GM12878 (cell line): ENCODE data around the gene NOL4L. TPM values are rescaled to one million over a fixed set of nuclear protein-coding genes. Genes with fewer than 3 reads are reported as not detected.

Experiments used
- ATAC-seq: fragments of 200-7000 bp; cut with Tn5 transposase; 3 replicates; pipeline ENCODE4 v1.9.1; 2020; ENCODE audit warnings: mild to moderate bottlenecking, moderate library complexity
- BruUV-seq: library from RNA; stranded (reverse); fragments of 400-500 nt; replicated peaks from 2 replicates; lab custom pipeline; 2021; lab: Mats Ljungman, UMichigan
- CTCF ChIA-PET: fragments of 300-600 bp; sonication (Branson Sonifier 250); formaldehyde crosslinking; extraction: SDS; loops from one replicate; lab custom pipeline; 2021; ENCODE audit warnings: inconsistent platforms; lab: Yijun Ruan, JAX
- POLR2A ChIA-PET: fragments of 350-600 bp; formaldehyde crosslinking; extraction: SDS; loops from one replicate; lab custom pipeline; 2021; ENCODE audit warnings: inconsistent platforms; lab: Charles Lee
- RAD21 ChIA-PET: fragments of 300-600 bp; sonication (Branson Sonifier 250); formaldehyde crosslinking; loops from one replicate; lab custom pipeline; 2023; ENCODE audit warnings: antibody characterized with exemption; ENCODE audit not compliant: unreplicated experiment; lab: Charles Lee
- SMC1A ChIA-PET: fragments of 300-600 bp; sonication (Branson Sonifier 250); formaldehyde crosslinking; loops from one replicate; lab custom pipeline; 2023; ENCODE audit not compliant: unreplicated experiment, uncharacterized antibody; lab: Charles Lee
- DNase-seq: peaks from one replicate; pipeline ENCODE4 v3.0.0-alpha.2; 2011; ENCODE audit warnings: low read depth, low spot score
- FAIRE-seq: peaks from 3 replicates; lab custom pipeline; 2011; peaks lifted over from hg19 to GRCh38; lab: Jason Lieb, UNC
- H2AFZ ChIP-seq: 2 replicates; pipeline ENCODE4 v1.6.0; 2011; ENCODE audit warnings: low read depth, low read length, control low read depth; ENCODE audit not compliant: control insufficient read depth
- H3K27ac ChIP-seq: 2 replicates; pipeline ENCODE4 v1.5.1; 2011; ENCODE audit warnings: control low read depth; ENCODE audit not compliant: control insufficient read depth, insufficient read depth
- H3K27me3 ChIP-seq, 2 experiments: replicated peaks in 1 of 2; 2 replicates each; pipeline versions ENCODE4 v1.6.0 to v1.6.1; 2011; ENCODE audit warnings: low read length in 1 of 2; ENCODE audit not compliant: control insufficient read depth in 2 of 2, insufficient read depth in 2 of 2
- H3K36me3 ChIP-seq, 2 experiments: 2 replicates each; pipeline ENCODE4 v1.5.1; 2011; ENCODE audit warnings: low read length in 1 of 2; ENCODE audit not compliant: control insufficient read depth in 2 of 2, insufficient read depth in 2 of 2
- H3K4me1 ChIP-seq: 2 replicates; pipeline ENCODE4 v1.6.1; 2011; ENCODE audit warnings: mild to moderate bottlenecking, low read length, moderate library complexity, mixed read lengths; ENCODE audit not compliant: control insufficient read depth, insufficient read depth
- H3K4me2 ChIP-seq: 2 replicates; pipeline ENCODE4 v1.6.0; 2011; ENCODE audit warnings: control low read depth; ENCODE audit not compliant: control insufficient read depth, insufficient read depth
- H3K4me3 ChIP-seq: fragments of 200-600 bp; sonication (generic); 2 replicates; pipeline ENCODE4 v1.5.1; 2016
- H3K79me2 ChIP-seq: 2 replicates; pipeline ENCODE4 v1.6.0; 2011; ENCODE audit warnings: low read length; ENCODE audit not compliant: control insufficient read depth, insufficient read depth
- H3K9ac ChIP-seq: 2 replicates; pipeline ENCODE4 v1.8.0; 2011; ENCODE audit warnings: low read length, control low read depth, mixed read lengths; ENCODE audit not compliant: control insufficient read depth, insufficient read depth
- H3K9me3 ChIP-seq: replicated peaks from 3 replicates; pipeline ENCODE4 v1.5.1; 2011; ENCODE audit warnings: mild to moderate bottlenecking, low read length; ENCODE audit not compliant: control insufficient read depth, insufficient read depth
- H4K20me1 ChIP-seq: 2 replicates; pipeline ENCODE4 v1.6.0; 2011; ENCODE audit not compliant: control insufficient read depth, insufficient read depth
- ATF7 ChIP-seq: fragments of 450-650 bp; IDR thresholded peaks from 2 replicates; pipeline ENCODE4 v1.6.1; 2016; ENCODE audit warnings: low read depth, mild to moderate bottlenecking
- BACH1 ChIP-seq: fragments of 450-650 bp; IDR thresholded peaks from 2 replicates; pipeline ENCODE4 v1.6.1; 2017; ENCODE audit warnings: mild to moderate bottlenecking, borderline replicate concordance
- ETV6 ChIP-seq, 2 experiments: fragments of 450-650 bp in 1 of 2; IDR thresholded peaks in 1 of 2; conservative IDR thresholded peaks in 1 of 2; 2 replicates each; pipeline ENCODE4 v1.6.1; 2014; ENCODE audit warnings: antibody characterized with exemption in 1 of 2, borderline replicate concordance in 1 of 2, low read depth in 1 of 2, mild to moderate bottlenecking in 1 of 2, moderate library complexity in 1 of 2
- HDGF ChIP-seq: fragments of 450-650 bp; IDR thresholded peaks from 2 replicates; pipeline ENCODE4 v1.6.1; 2016; ENCODE audit warnings: antibody characterized with exemption
- MAX ChIP-seq: IDR thresholded peaks from 2 replicates; pipeline ENCODE4 v1.6.1; 2012; ENCODE audit warnings: low read depth, low read length, improper control_type of control experiment
- MXI1 ChIP-seq: fragments of 150-350 bp; IDR thresholded peaks from 2 replicates; pipeline ENCODE4 v1.6.1; 2011; ENCODE audit warnings: low read depth, mild to moderate bottlenecking, inconsistent platforms, low read length, improper control_type of control experiment
- MYC ChIP-seq: IDR thresholded peaks from 2 replicates; pipeline ENCODE4 v1.6.1; 2011; ENCODE audit warnings: mild to moderate bottlenecking, low read length, moderate library complexity, inconsistent platforms; ENCODE audit not compliant: insufficient read depth, insufficient replicate concordance, insufficient read length, severe bottlenecking
- RB1 ChIP-seq: fragments of 450-650 bp; formaldehyde crosslinking; IDR thresholded peaks from 2 replicates; pipeline ENCODE4 v1.6.1; 2017; ENCODE audit warnings: mild to moderate bottlenecking, borderline replicate concordance
- RUNX3 ChIP-seq: IDR thresholded peaks from 2 replicates; pipeline ENCODE4 v1.6.1; 2012; ENCODE audit warnings: low read length, inconsistent platforms
- SIN3A ChIP-seq: IDR thresholded peaks from 2 replicates; pipeline ENCODE4 v1.6.1; 2012; ENCODE audit warnings: low read depth, low read length, improper control_type of control experiment
- STAT3 ChIP-seq: IDR thresholded peaks from 2 replicates; pipeline ENCODE4 v1.6.1; 2011; ENCODE audit warnings: low read depth, low read length, improper control_type of control experiment
- SUPT20H ChIP-seq: IDR thresholded peaks from 2 replicates; pipeline ENCODE4 v1.6.1; 2011; ENCODE audit warnings: low read depth, mild to moderate bottlenecking, low read length, moderate library complexity, borderline replicate concordance; ENCODE audit not compliant: control insufficient read depth
- SUZ12 ChIP-seq: fragments of 200-600 bp; sonication (generic); IDR thresholded peaks from one replicate; pipeline ENCODE4 v1.6.1; 2018; ENCODE audit warnings: antibody characterized with exemption, mild to moderate bottlenecking; ENCODE audit not compliant: unreplicated experiment
- ZBTB4 ChIP-seq: fragments of 450-650 bp; formaldehyde crosslinking; IDR thresholded peaks from 2 replicates; pipeline ENCODE4 v1.4.0; 2022; ENCODE audit warnings: mild to moderate bottlenecking, moderate library complexity
- ZNF384 ChIP-seq: IDR thresholded peaks from 2 replicates; pipeline ENCODE4 v1.6.1; 2012; ENCODE audit warnings: low read depth, mild to moderate bottlenecking, low read length, improper control_type of control experiment, borderline replicate concordance
- WGBS: methylation state at CpG from one replicate; pipeline ENCODE4 v1.1.6; 2016; ENCODE audit warnings: low lambda C conversion rate; ENCODE audit not compliant: insufficient replicate concordance, insufficient coverage; ENCODE audit errors: missing lambda C conversion rate; 5-methylcytosine and 5-hydroxymethylcytosine counted together
- in situ Hi-C: fragments of 300-500 bp; cut with MboI; formaldehyde crosslinking; loops from 9 replicates; pipeline ENCODE4 v1.14.3; 2018; ENCODE audit warnings: mixed read lengths
- intact Hi-C: fragments of 100-400 bp; cut with micrococcal nuclease; formaldehyde crosslinking; loops from one replicate; pipeline ENCODE4 v1.14.2; 2022; ENCODE audit not compliant: unreplicated experiment
- polyA plus RNA-seq, 11 experiments: library from polyadenylated mRNA; depleted of rRNA in 4 of 11; unstranded in 6 of 11; stranded (reverse) in 5 of 11; fragments of >200 nt; fragmentation: Nextera tagmentation in 4 of 11; fragmentation: Illumina TruSeq in 1 of 11; extraction: Ambion mirVana in 4 of 11; extraction: Trizol in 1 of 11; gene quantifications; 1 replicate in 1 of 11; 2 replicates in 10 of 11; pipeline versions ENCODE4 v1.2.1 to v1.2.3, GENCODE V29; 2011 to 2016; ENCODE audit warnings: inconsistent platforms in 2 of 11, missing spikeins in 2 of 11, low read depth in 1 of 11
- total RNA-seq, 4 experiments: library from RNA; depleted of rRNA in 3 of 4; stranded (reverse); fragments of >200 nt in 3 of 4; fragmentation: Illumina TruSeq in 1 of 4; extraction: Trizol in 1 of 4; gene quantifications; 2 replicates each; pipeline versions ENCODE4 v1.2.1 to v1.2.3, GENCODE V29; 2013 to 2021

NOL4L gene
- total and polyA plus RNA-seq, 10 of the 15 experiments (the other 5 are each of a cell fraction or from before 2014, with no cell fraction given), result 2.3 to 24.0 (median 8.0) TPM

- TF ChIP-seq MXI1 (no peak), ETV6 (conservative IDR thresholded peaks at IDR 0.05 in 1 of 2, IDR thresholded peaks at IDR 0.05 in 1 of 2; ENCODE audit: borderline replicate concordance in 1 of 2, low read depth in 1 of 2) (no peak), BACH1 (no peak), ZNF384 (no peak), ATF7 (no peak)
Measured at GRCh38 chr20:32621891-32622584, 36.9 kb upstream of the NOL4L start (continued).

GRCh38 chr20:32621071-32621890 lies 36.1 kb upstream of the NOL4L start:
- in situ Hi-C loops (no loop called here), intact Hi-C loops (no loop called here)
- Histone ChIP-seq H3K9ac (no peak overlapping the region), H3K79me2 (no peaks in the 10 kb centered on the region), H3K27me3 (no peaks in the 10 kb centered on the region), H3K4me1 (no peaks in the 10 kb centered on the region), H3K9me3 (no peaks in the 10 kb centered on the region; the same call in 2 of the 3 replicates), H3K4me3 (no peak overlapping the region), H3K4me2 (no peak overlapping the region), H3K27ac (no peak overlapping the region), H4K20me1 (no peaks in the 10 kb centered on the region), H2AFZ (no peak overlapping the region), H3K36me3 (no peaks in the 10 kb centered on the region)
- TF ChIP-seq ZBTB4 (CRISPR knock-in tag), result no peak
- no peak for TF ChIP-seq ETV6 (conservative IDR thresholded peaks at IDR 0.05 in 1 of 2, IDR thresholded peaks at IDR 0.05 in 1 of 2; ENCODE audit: borderline replicate concordance in 1 of 2, low read depth in 1 of 2)
- TF ChIP-seq RB1, result no peak
- no peak for TF ChIP-seq SUPT20H
- TF ChIP-seq MAX, result no peak
- TF ChIP-seq SUZ12, result no peak
- no peak for TF ChIP-seq MYC
- TF ChIP-seq STAT3, result no peak
- TF ChIP-seq HDGF, result no peak
- TF ChIP-seq SIN3A, result no peak
- no peak for TF ChIP-seq RUNX3
- no peak for FAIRE-seq
- CTCF ChIA-PET, result no interaction called here
- ATAC-seq, result no peak
- BruUV-seq, result no TSS peak
- no peak for DNase-seq
- WGBS, result 20% methylated on average over 5 of the region's 5 CpGs
- POLR2A ChIA-PET, result no interaction called here
- SMC1A ChIA-PET, result interaction anchor here (0.8 kb wide), 1 partner anchor 10 kb away, joined by 3 read pairs; no protein-coding TSS in a partner anchor
- RAD21 ChIA-PET, result no interaction called here
